Muscle of leg (tissue), 11 donors: ENCODE measurements around the gene LPCAT1. TPM values are rescaled to one million over a fixed set of nuclear protein-coding genes. Genes with fewer than 3 reads are reported as not detected.

Experiments
- DNase-seq: peaks from one replicate; pipeline ENCODE4 v3.0.0; 2013
- H3K27ac ChIP-seq: one replicate; pipeline ENCODE4 v1.5.1; 2013; ENCODE audit warnings: mild to moderate bottlenecking, low read length, control low read depth
- H3K27me3 ChIP-seq: one replicate; pipeline ENCODE4 v1.6.1; 2013; ENCODE audit warnings: low read length; ENCODE audit not compliant: control insufficient read depth, insufficient read depth
- H3K36me3 ChIP-seq: one replicate; pipeline ENCODE4 v1.6.1; 2013; ENCODE audit warnings: low read length; ENCODE audit not compliant: control insufficient read depth, insufficient read depth
- H3K4me1 ChIP-seq: one replicate; pipeline ENCODE4 v1.6.1; 2013; ENCODE audit warnings: low read length; ENCODE audit not compliant: control insufficient read depth, insufficient read depth
- H3K4me3 ChIP-seq: one replicate; pipeline ENCODE4 v1.5.1; 2013; ENCODE audit warnings: low read length, control low read depth
- H3K9me3 ChIP-seq: replicated peaks from 2 replicates; pipeline ENCODE4 v1.6.1; 2013; ENCODE audit warnings: low read depth, low read length; ENCODE audit not compliant: control insufficient read depth
- WGBS: methylation state at CpG from one replicate; pipeline ENCODE4 v1.1.5; 2013; ENCODE audit warnings: missing lambda C conversion rate; ENCODE audit not compliant: insufficient coverage; 5-methylcytosine and 5-hydroxymethylcytosine counted together
- polyA plus RNA-seq, 8 donors: library from polyadenylated mRNA; unstranded; fragments of 120-200 nt; gene quantifications; one replicate each; pipeline versions ENCODE4 v1.2.1 to v1.2.3, GENCODE V29; 2013; ENCODE audit warnings: inconsistent platforms in 1 of 8, low replicate concordance in 1 of 8; ENCODE audit not compliant: insufficient read length in 8 of 8, insufficient read depth in 1 of 8
- total RNA-seq: library from RNA; stranded (reverse); fragments of 120-200 nt; gene quantifications from one replicate; pipeline ENCODE4 v1.2.4, GENCODE V29; 2013

LPCAT1 gene
- total and polyA plus RNA-seq, 9 donors, result 23.6 to 47.6 (median 34.1) TPM

- Histone ChIP-seq H3K4me1 (no peaks in the 10 kb centered on the region), H3K27me3 (peaks cover 22% of the 10 kb centered on the region), H3K27ac (no peak overlapping the region), H3K36me3 (no peaks in the 10 kb centered on the region), H3K9me3 (no peaks in the 10 kb centered on the region), H3K4me3 (no peak overlapping the region)
- no peak for DNase-seq
- WGBS, result 37% methylated on average over 9 of the region's 11 CpGs
Measured at GRCh38 chr5:1437226-1437829, 86.4 kb downstream of the LPCAT1 start.

- H3K36me3 ChIP-seq, result no peaks in the 10 kb centered on the region
- no peak overlapping the region for H3K4me3 ChIP-seq
- no peak for DNase-seq
- WGBS, result 82% methylated on average over 4 of the region's 16 CpGs
- H3K27me3 ChIP-seq, result peaks cover 16% of the 10 kb centered on the region
- no peaks in the 10 kb centered on the region for H3K4me1 ChIP-seq
- H3K27ac ChIP-seq, result no peak overlapping the region
- no peaks in the 10 kb centered on the region for H3K9me3 ChIP-seq
Measured at GRCh38 chr5:1436681-1437080, 87.1 kb downstream of the LPCAT1 start.

- DNase-seq, result no peak
- no peak overlapping the region for H3K4me3 ChIP-seq
- no peaks in the 10 kb centered on the region for H3K4me1 ChIP-seq
- peaks cover 10% of the 10 kb centered on the region for H3K27me3 ChIP-seq
- H3K9me3 ChIP-seq, result no peaks in the 10 kb centered on the region
- 84% methylated on average over 8 of the region's 10 CpGs for WGBS
- H3K36me3 ChIP-seq, result no peaks in the 10 kb centered on the region
- H3K27ac ChIP-seq, result no peak overlapping the region
Measured at GRCh38 chr5:1436036-1436435, 87.7 kb downstream of the LPCAT1 start.

- WGBS, result 81% methylated on average over 2 of the region's 2 CpGs
- Histone ChIP-seq H3K9me3 (no peaks in the 10 kb centered on the region), H3K27me3 (peaks cover 10% of the 10 kb centered on the region), H3K36me3 (no peaks in the 10 kb centered on the region), H3K4me1 (no peaks in the 10 kb centered on the region), H3K27ac (no peak overlapping the region), H3K4me3 (no peak overlapping the region)
- no peak for DNase-seq
Measured at GRCh38 chr5:1435369-1435768, 88.4 kb downstream of the LPCAT1 start.

GRCh38 chr5:1432296-1432695, 91.5 kb downstream of the LPCAT1 start:
- peaks cover 19% of the 10 kb centered on the region for H3K9me3 ChIP-seq
- no peak overlapping the region for H3K27ac ChIP-seq
- DNase-seq, result no peak
- no peaks in the 10 kb centered on the region for H3K36me3 ChIP-seq
- no peak overlapping the region for H3K4me3 ChIP-seq
- H3K4me1 ChIP-seq, result no peaks in the 10 kb centered on the region
- WGBS, result 89% methylated on average over 13 of the region's 15 CpGs
- H3K27me3 ChIP-seq, result no peaks in the 10 kb centered on the region

GRCh38 chr5:1431896-1432295, 91.9 kb downstream of the LPCAT1 start:
- Histone ChIP-seq H3K4me3 (no peak overlapping the region), H3K4me1 (no peaks in the 10 kb centered on the region), H3K27ac (no peak overlapping the region), H3K36me3 (no peaks in the 10 kb centered on the region), H3K27me3 (no peaks in the 10 kb centered on the region), H3K9me3 (peaks cover 22% of the 10 kb centered on the region)
- WGBS, result 77% methylated on average over 7 of the region's 8 CpGs
- no peak for DNase-seq

- WGBS, result 83% methylated on average over 32 of the region's 33 CpGs
- no peaks in the 10 kb centered on the region for H3K27me3 ChIP-seq
- no peak for DNase-seq
- peaks cover 23% of the 10 kb centered on the region for H3K9me3 ChIP-seq
- H3K4me3 ChIP-seq, result no peak overlapping the region
- no peak overlapping the region for H3K27ac ChIP-seq
- H3K4me1 ChIP-seq, result no peaks in the 10 kb centered on the region
- H3K36me3 ChIP-seq, result no peaks in the 10 kb centered on the region
Measured at GRCh38 chr5:1431021-1431811, 92.5 kb downstream of the LPCAT1 start.

GRCh38 chr5:1430121-1430795, 93.5 kb downstream of the LPCAT1 start:
- no peaks in the 10 kb centered on the region for H3K4me1 ChIP-seq
- 89% methylated on average over 17 of the region's 26 CpGs for WGBS
- H3K27me3 ChIP-seq, result no peaks in the 10 kb centered on the region
- H3K36me3 ChIP-seq, result no peaks in the 10 kb centered on the region
- H3K27ac ChIP-seq, result no peak overlapping the region
- no peak overlapping the region for H3K4me3 ChIP-seq
- no peak for DNase-seq
- peaks cover 23% of the 10 kb centered on the region for H3K9me3 ChIP-seq

GRCh38 chr5:1429496-1429895, 94.3 kb downstream of the LPCAT1 start:
- DNase-seq, result no peak

GRCh38 chr5:1429066-1429465, 94.7 kb downstream of the LPCAT1 start:
- no peak overlapping the region for H3K27ac ChIP-seq
- 93% methylated on average over 6 of the region's 7 CpGs for WGBS
- H3K27me3 ChIP-seq, result no peaks in the 10 kb centered on the region
- H3K4me1 ChIP-seq, result no peaks in the 10 kb centered on the region
- peaks cover 23% of the 10 kb centered on the region for H3K9me3 ChIP-seq
- no peak for DNase-seq
- no peak overlapping the region for H3K4me3 ChIP-seq
- no peaks in the 10 kb centered on the region for H3K36me3 ChIP-seq

More at GRCh38 chr5:1429496-1429895, 94.3 kb downstream of the LPCAT1 start:
- no peak overlapping the region for H3K27ac ChIP-seq
- H3K36me3 ChIP-seq, result no peaks in the 10 kb centered on the region
- no peak overlapping the region for H3K4me3 ChIP-seq
- H3K9me3 ChIP-seq, result peaks cover 23% of the 10 kb centered on the region
- no peaks in the 10 kb centered on the region for H3K4me1 ChIP-seq
- no peaks in the 10 kb centered on the region for H3K27me3 ChIP-seq
- 95% methylated on average over 4 of the region's 5 CpGs for WGBS
